ENCODE measurements around the gene CLEC4C.

Gene CLEC4C

GRCh38 chr12:7729746-7730145 is 17.4 kb downstream of the CLEC4C start:
- in situ Hi-C loops (cut with HindIII; ENCODE audit: low pct_ligation_motif_present, low sequenced_read_pairs), result no loop called here
- Histone ChIP-seq H3K36me3 (replicated peaks) (no peaks in the 10 kb centered on the region), H3K4me3 (ENCODE audit: low read depth, low read length) (no peak overlapping the region), H3K27me3 (replicated peaks) (no peaks in the 10 kb centered on the region), H3K27ac (no peak overlapping the region)
- TF ChIP-seq, protein P1, sequence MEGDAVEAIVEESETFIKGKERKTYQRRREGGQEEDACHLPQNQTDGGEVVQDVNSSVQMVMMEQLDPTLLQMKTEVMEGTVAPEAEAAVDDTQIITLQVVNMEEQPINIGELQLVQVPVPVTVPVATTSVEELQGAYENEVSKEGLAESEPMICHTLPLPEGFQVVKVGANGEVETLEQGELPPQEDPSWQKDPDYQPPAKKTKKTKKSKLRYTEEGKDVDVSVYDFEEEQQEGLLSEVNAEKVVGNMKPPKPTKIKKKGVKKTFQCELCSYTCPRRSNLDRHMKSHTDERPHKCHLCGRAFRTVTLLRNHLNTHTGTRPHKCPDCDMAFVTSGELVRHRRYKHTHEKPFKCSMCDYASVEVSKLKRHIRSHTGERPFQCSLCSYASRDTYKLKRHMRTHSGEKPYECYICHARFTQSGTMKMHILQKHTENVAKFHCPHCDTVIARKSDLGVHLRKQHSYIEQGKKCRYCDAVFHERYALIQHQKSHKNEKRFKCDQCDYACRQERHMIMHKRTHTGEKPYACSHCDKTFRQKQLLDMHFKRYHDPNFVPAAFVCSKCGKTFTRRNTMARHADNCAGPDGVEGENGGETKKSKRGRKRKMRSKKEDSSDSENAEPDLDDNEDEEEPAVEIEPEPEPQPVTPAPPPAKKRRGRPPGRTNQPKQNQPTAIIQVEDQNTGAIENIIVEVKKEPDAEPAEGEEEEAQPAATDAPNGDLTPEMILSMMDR (IDR thresholded peaks at IDR 0.05; ENCODE audit: low read depth, low read length, missing control alignments), result no peak
- no peak for DNase-seq

GRCh38 chr12:7723926-7724325 is 23.2 kb downstream of the CLEC4C start:
- in situ Hi-C loops (cut with HindIII; ENCODE audit: low pct_ligation_motif_present, low sequenced_read_pairs), result no loop called here
- no peak overlapping the region for H3K27ac ChIP-seq
- no peaks in the 10 kb centered on the region for H3K36me3 ChIP-seq (replicated peaks)
- no peak overlapping the region for H3K4me3 ChIP-seq (ENCODE audit: low read depth, low read length)
- DNase-seq, result no peak
- no peaks in the 10 kb centered on the region for H3K27me3 ChIP-seq (replicated peaks)
- TF ChIP-seq, protein P1 (IDR thresholded peaks at IDR 0.05; ENCODE audit: low read depth, low read length, missing control alignments), result no peak

- H3K27me3 ChIP-seq (replicated peaks), result no peaks in the 10 kb centered on the region
- TF ChIP-seq, protein P1 (IDR thresholded peaks at IDR 0.05; ENCODE audit: low read depth, low read length, missing control alignments), result no peak
- no peak overlapping the region for H3K4me3 ChIP-seq (ENCODE audit: low read depth, low read length)
- no peak overlapping the region for H3K27ac ChIP-seq
- in situ Hi-C loops (cut with HindIII; ENCODE audit: low pct_ligation_motif_present, low sequenced_read_pairs), result no loop called here
- no peaks in the 10 kb centered on the region for H3K36me3 ChIP-seq (replicated peaks)
- DNase-seq, result no peak
Observed at GRCh38 chr12:7719946-7720730, 27.0 kb downstream of the CLEC4C start.

- no peak for DNase-seq
- Histone ChIP-seq H3K27ac (no peak overlapping the region), H3K4me3 (ENCODE audit: low read depth, low read length) (no peak overlapping the region), H3K27me3 (replicated peaks) (no peaks in the 10 kb centered on the region), H3K36me3 (replicated peaks) (no peaks in the 10 kb centered on the region)
- TF ChIP-seq, protein P1 (IDR thresholded peaks at IDR 0.05; ENCODE audit: low read depth, low read length, missing control alignments), result no peak
- in situ Hi-C loops (cut with HindIII; ENCODE audit: low pct_ligation_motif_present, low sequenced_read_pairs), result no loop called here
Observed at GRCh38 chr12:7716381-7716780, 30.8 kb downstream of the CLEC4C start.

- Histone ChIP-seq H3K27ac (no peak overlapping the region), H3K4me3 (ENCODE audit: low read depth, low read length) (no peak overlapping the region), H3K36me3 (replicated peaks) (no peaks in the 10 kb centered on the region), H3K27me3 (replicated peaks) (no peaks in the 10 kb centered on the region)
- in situ Hi-C loops (cut with HindIII; ENCODE audit: low pct_ligation_motif_present, low sequenced_read_pairs), result no loop called here
- DNase-seq, result no peak
- TF ChIP-seq, protein P1 (IDR thresholded peaks at IDR 0.05; ENCODE audit: low read depth, low read length, missing control alignments), result no peak
Observed at GRCh38 chr12:7712841-7713442, 34.2 kb downstream of the CLEC4C start.

Data from brain microvascular endothelial cell (primary cell).